Nephron (organoid): ENCODE measurements around the gene PEX5.
A peak's percentile ranks its signal among the peaks of the same experiment; 100 is the strongest.

Experiments
- H3K27ac Mint-ChIP-seq, 3 experiments: 2 replicates each; pipeline ENCODE4 v1.8.0; 2020; ENCODE audit warnings: mixed read lengths in 3 of 3, mild to moderate bottlenecking in 2 of 3, moderate library complexity in 1 of 3
- H3K27me3 Mint-ChIP-seq: 2 replicates; pipeline ENCODE4 v1.8.0; 2021; ENCODE audit warnings: low read depth, mild to moderate bottlenecking, moderate library complexity, mixed read lengths
- H3K36me3 Mint-ChIP-seq: 2 replicates; pipeline ENCODE4 v1.8.0; 2020; ENCODE audit warnings: low read depth, mixed read lengths
- H3K4me1 Mint-ChIP-seq: 2 replicates; pipeline ENCODE4 v1.8.0; 2020; ENCODE audit warnings: mixed read lengths
- H3K4me3 Mint-ChIP-seq, 3 experiments: 2 replicates each; pipeline ENCODE4 v1.8.0; 2020; ENCODE audit warnings: mild to moderate bottlenecking in 3 of 3, mixed read lengths in 3 of 3, moderate library complexity in 2 of 3
- H3K9me3 Mint-ChIP-seq: 2 replicates; pipeline ENCODE4 v1.8.0; 2020; ENCODE audit warnings: mixed read lengths
- TF ChIP-seq, protein P1 (sequence below), 3 experiments: fragments of 200-600 bp; sonication (generic); IDR thresholded peaks; one replicate each; pipeline ENCODE4 v1.5.0; 2021; ENCODE audit warnings: antibody characterized with exemption in 3 of 3; ENCODE audit not compliant: unreplicated experiment in 3 of 3

PEX5 gene

DNA sequence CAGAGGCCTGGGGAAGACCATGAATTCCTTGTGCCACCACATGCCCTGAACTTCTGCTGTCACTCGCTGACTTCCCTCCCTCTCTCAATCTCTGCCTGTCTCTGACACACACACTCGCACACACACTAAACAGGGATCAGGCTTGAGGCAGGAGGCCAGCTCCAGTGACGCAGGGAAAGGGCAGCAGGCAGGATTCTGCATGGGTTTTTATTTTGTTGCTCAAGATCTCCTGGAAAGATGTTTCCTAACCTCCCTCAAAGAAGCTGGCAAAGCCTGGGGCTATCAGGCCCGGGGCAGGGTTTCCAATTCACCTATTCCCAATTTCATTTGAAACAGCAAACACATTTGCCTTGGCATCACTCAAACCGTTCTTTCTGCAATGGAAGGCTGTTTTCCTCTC, 27.7 kb upstream of the PEX5 start:
- TF ChIP-seq, protein P1, sequence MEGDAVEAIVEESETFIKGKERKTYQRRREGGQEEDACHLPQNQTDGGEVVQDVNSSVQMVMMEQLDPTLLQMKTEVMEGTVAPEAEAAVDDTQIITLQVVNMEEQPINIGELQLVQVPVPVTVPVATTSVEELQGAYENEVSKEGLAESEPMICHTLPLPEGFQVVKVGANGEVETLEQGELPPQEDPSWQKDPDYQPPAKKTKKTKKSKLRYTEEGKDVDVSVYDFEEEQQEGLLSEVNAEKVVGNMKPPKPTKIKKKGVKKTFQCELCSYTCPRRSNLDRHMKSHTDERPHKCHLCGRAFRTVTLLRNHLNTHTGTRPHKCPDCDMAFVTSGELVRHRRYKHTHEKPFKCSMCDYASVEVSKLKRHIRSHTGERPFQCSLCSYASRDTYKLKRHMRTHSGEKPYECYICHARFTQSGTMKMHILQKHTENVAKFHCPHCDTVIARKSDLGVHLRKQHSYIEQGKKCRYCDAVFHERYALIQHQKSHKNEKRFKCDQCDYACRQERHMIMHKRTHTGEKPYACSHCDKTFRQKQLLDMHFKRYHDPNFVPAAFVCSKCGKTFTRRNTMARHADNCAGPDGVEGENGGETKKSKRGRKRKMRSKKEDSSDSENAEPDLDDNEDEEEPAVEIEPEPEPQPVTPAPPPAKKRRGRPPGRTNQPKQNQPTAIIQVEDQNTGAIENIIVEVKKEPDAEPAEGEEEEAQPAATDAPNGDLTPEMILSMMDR (IDR thresholded peaks at IDR 0.05; ENCODE audit: unreplicated experiment in 3 of 3): no peak
- Mint-ChIP-seq H3K27me3 (peaks cover 22% of the 10 kb centered on the region), H3K9me3 (peaks cover 13% of the 10 kb centered on the region), H3K4me3 (no peak overlapping the region), H3K36me3 (peaks cover 3% of the 10 kb centered on the region), H3K27ac (no peak overlapping the region), H3K4me1 (no peaks in the 10 kb centered on the region)

DNA sequence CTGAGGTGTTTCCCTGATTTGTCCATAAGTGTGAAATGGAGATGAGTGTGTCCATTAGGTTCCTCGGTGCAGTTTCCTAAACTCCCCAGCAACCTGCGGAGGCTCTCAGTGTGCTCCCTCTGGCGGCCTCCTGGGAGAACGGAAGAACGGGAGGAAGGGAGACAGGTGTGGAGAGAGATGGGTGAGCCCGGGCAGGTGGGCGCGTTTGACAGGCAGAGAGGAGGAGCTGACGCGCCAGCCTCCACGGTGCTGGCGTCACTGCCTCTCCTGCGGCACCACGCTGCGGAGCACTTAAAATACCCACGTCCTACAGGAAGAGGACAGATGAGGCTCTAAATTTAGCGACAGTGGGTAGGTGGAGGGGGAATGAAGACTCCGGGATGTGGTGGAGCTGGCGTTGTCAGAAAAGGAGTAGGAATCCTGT, 26.8 kb upstream of the PEX5 start:
- Mint-ChIP-seq H3K4me1 (no peaks in the 10 kb centered on the region), H3K4me3 (no peak overlapping the region), H3K27me3 (peaks cover 22% of the 10 kb centered on the region), H3K27ac (no peak overlapping the region), H3K36me3 (no peaks in the 10 kb centered on the region), H3K9me3 (peaks cover 19% of the 10 kb centered on the region)
- TF ChIP-seq, protein P1 (IDR thresholded peaks at IDR 0.05; ENCODE audit: unreplicated experiment in 3 of 3): peak; percentile 39 to 56 (median 43)

DNA sequence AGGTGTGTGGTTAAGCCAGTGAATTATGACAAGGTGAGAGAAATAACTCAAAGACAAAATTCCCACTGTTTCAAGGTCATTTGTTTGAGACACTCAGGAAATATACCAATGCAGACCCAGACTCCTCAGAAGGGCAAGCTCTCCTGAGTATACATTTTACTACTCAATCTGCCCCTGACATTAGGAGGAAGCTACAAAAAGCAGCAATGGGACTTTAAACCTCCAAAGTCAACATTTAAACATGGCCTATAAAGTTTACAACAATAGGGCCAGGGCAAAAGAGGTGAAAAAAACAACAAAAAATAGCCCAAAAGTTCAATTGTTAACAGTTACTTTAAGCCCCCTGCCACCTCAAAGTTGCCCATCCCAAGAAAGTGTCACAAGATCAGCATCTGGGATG, 19.5 kb upstream of the PEX5 start:
- Mint-ChIP-seq H3K36me3 (peaks cover 3% of the 10 kb centered on the region), H3K4me1 (no peaks in the 10 kb centered on the region), H3K27me3 (peaks cover 4% of the 10 kb centered on the region), H3K4me3 (no peak overlapping the region), H3K27ac (no peak overlapping the region), H3K9me3 (peaks cover 62% of the 10 kb centered on the region)
- TF ChIP-seq, protein P1 (IDR thresholded peaks at IDR 0.05; ENCODE audit: unreplicated experiment in 3 of 3): no peak

DNA sequence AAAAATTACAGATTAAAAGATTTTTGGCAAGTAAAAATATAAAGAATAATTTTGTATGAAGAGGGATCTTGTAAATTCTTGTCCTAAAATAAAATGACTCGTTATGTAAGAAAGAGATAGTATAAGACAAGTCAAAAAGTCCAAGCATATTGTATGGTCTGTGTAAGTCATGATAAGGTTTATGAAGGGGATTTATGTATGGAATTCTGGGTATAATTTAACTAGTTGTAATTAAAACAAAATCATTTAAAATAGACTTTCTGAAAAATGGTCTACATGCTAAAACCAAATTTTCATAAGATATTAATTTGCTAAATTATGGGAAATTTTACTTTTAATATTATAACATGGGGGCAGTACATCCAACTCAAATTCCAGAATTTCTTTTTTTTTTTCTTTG, 17.6 kb upstream of the PEX5 start:
- TF ChIP-seq, protein P1 (IDR thresholded peaks at IDR 0.05; ENCODE audit: unreplicated experiment in 3 of 3): no peak
- no peaks in the 10 kb centered on the region for H3K4me1 Mint-ChIP-seq
- peaks cover 54% of the 10 kb centered on the region for H3K9me3 Mint-ChIP-seq
- no peak overlapping the region for H3K4me3 Mint-ChIP-seq
- peaks cover 7% of the 10 kb centered on the region for H3K27me3 Mint-ChIP-seq
- peaks cover 3% of the 10 kb centered on the region for H3K36me3 Mint-ChIP-seq
- H3K27ac Mint-ChIP-seq: no peak overlapping the region

DNA sequence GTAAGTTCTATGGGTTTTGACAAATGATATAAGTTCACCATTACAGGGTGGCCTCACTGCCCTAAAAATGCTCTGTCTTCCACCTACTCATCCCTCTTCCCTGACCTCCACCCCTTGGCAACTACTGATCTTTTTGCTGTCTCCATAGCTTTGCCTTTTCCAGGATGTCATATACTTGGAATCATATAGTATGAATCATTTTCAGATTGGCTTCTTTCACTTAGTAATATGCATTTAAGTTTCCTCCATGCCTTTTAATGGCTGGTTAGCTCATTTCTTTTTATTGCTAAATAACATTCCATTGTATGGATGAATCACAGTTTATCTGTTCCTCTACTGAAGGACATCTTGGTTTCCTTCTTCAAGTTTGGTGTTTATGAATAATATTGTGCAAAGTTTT, 14.0 kb upstream of the PEX5 start:
- Mint-ChIP-seq H3K36me3 (no peaks in the 10 kb centered on the region), H3K27ac (no peak overlapping the region), H3K27me3 (peaks cover 3% of the 10 kb centered on the region), H3K9me3 (peaks cover 28% of the 10 kb centered on the region), H3K4me3 (no peak overlapping the region), H3K4me1 (no peaks in the 10 kb centered on the region)
- TF ChIP-seq, protein P1 (IDR thresholded peaks at IDR 0.05; ENCODE audit: unreplicated experiment in 3 of 3): no peak

DNA sequence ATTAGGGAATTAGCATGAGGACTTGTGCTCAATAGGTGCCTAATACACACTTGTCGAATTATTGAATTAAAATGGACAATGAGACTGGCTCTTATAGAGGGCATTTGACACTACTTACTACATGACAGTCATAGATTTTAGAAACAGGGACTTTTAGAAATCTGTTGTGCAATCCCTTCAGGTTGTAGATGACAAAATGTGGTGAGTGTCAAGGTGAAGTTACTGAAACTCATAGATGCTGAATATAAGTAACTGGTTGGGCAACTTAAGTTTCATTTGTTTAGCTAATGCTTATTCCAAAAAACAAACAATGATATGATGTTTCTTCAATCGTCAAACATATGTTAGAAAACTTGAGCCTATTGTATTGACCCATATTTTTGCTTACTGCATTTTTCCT, 12.9 kb upstream of the PEX5 start:
- Mint-ChIP-seq H3K9me3 (peaks cover 21% of the 10 kb centered on the region), H3K27ac (no peak overlapping the region), H3K27me3 (peaks cover 7% of the 10 kb centered on the region), H3K4me1 (no peaks in the 10 kb centered on the region), H3K36me3 (no peaks in the 10 kb centered on the region), H3K4me3 (no peak overlapping the region)
- TF ChIP-seq, protein P1 (IDR thresholded peaks at IDR 0.05; ENCODE audit: unreplicated experiment in 3 of 3): no peak
